HG03025 (cell line): Measurements from ENCODE around the gene KDM4C.

ENCODE experiments used
- ATAC-seq: cut with Tn5 transposase; IDR thresholded peaks from one replicate; pipeline ENCODE4 v1.9.1; 2021; ENCODE audit warnings: mild to moderate bottlenecking, moderate library complexity; ENCODE audit not compliant: unreplicated experiment, low FRiP score

The KDM4C gene

GRCh38 chr9:7147121-7148090, 389.6 kb downstream of the KDM4C start:
- ATAC-seq, result no peak

GRCh38 chr9:7148243-7148765, 390.5 kb downstream of the KDM4C start:
- no peak for ATAC-seq

DNA sequence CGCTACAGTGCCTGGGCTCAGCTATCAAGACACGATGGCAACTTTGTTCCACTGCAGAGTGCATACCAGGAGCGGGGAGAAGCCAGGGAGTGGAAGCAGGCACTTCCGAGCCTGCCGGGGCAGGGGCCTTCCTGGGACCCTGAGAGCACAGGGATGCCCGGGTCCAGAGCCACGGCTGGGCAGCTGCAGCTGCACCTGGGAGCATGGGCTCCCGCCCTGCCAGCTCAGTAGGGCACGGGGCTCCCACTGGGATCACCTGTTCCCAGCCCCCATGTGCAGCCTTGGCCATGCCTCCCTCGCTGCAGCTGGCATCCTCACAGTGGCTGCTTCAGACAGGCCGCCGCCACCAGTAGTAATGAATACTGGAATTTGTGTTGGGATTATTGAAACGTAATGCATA, 391.5 kb downstream of the KDM4C start:
- ATAC-seq, result no peak

- ATAC-seq, result no peak
Measured at GRCh38 chr9:7150153-7150890, 392.5 kb downstream of the KDM4C start.

GRCh38 chr9:7153134-7153533, 395.4 kb downstream of the KDM4C start:
- no peak for ATAC-seq

DNA sequence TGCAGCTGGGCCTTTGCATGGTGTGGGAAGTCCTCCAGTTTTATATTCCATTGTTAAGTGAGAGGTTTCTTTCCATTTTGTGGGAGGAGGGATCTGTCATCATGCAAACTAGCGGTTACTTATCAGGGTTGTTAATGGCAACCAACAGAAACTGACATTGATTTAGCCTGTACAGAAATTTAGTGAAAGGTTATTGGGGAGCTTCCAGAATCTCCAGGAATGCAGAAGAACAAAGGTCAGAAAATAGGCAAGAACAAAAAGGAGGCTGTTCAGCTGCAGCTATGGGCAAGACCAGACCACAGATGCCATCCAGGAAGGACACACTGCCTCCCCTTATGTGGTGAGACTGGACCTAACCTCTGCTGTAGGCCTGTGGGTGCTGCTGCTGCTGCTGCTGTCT, 395.8 kb downstream of the KDM4C start:
- ATAC-seq, result no peak

DNA sequence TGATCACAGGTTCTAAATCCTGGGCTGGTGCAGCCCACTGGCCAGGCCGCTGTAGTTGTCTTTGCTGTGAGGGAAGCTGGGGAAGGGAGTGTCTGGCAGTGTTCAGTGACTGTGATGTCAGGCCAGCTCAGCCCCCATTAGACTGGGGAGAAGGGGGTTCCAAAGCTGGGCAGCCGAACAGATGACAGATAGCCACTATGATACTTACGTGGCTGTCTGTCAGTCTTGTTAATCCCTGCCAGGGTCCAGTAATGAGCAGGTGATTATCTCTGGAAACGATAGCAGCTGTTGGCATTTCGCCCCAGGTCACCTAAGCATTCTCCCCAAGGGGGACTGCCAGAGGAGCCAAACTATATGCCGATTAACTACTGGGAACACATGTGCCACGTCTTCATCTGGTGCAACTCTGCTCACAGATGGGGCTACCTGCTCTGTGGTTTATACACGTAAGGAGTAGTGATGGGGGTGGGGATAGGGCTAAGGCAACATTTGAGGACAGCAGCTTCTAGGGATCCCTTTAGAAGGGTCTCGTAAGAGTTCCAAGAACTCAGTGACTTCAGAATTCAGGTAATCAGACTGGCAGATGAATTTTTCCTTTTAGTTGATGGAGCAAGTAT, 396.3 kb downstream of the KDM4C start:
- no peak for ATAC-seq

DNA sequence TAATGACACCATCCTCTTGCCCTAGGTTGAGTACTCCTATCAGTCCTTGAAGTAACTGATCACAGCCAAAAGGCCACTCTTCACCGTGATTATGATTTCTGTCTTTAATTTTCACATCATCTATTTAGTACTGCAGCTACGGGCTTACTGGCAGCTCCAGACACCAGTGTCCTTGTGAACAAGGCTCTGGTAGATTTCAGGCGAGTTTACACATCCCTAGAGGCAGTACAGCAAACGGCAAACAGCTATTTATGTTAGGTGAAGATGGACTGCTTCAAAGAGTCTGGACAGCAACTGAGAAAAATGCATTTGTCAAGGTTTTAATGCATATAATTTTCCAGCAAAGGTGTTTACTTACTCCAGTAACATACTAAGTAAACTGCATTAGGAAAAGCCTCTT, 396.9 kb downstream of the KDM4C start:
- ATAC-seq, result no peak

GRCh38 chr9:7161469-7161868, 403.7 kb downstream of the KDM4C start:
- ATAC-seq, result no peak

DNA sequence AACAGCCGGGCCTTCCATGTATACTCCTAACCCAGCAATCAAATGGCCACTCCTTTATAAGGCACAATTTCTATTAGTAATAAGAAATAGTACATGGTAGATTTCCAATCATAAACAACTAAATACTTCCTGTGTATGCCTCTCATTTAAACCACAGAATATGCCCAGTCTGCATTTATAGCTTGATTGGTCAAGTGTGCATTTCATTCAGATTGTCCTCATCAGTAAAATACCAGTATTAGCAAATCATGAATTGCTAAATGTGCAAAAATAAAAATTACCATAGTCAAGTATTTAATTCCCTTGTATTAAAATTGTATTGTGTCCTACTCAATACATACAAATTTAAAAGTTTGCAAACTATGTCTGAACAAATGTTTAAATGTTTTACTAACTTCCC, 406.2 kb downstream of the KDM4C start:
- no peak for ATAC-seq

GRCh38 chr9:7164440-7165330, 406.9 kb downstream of the KDM4C start:
- no peak for ATAC-seq

DNA sequence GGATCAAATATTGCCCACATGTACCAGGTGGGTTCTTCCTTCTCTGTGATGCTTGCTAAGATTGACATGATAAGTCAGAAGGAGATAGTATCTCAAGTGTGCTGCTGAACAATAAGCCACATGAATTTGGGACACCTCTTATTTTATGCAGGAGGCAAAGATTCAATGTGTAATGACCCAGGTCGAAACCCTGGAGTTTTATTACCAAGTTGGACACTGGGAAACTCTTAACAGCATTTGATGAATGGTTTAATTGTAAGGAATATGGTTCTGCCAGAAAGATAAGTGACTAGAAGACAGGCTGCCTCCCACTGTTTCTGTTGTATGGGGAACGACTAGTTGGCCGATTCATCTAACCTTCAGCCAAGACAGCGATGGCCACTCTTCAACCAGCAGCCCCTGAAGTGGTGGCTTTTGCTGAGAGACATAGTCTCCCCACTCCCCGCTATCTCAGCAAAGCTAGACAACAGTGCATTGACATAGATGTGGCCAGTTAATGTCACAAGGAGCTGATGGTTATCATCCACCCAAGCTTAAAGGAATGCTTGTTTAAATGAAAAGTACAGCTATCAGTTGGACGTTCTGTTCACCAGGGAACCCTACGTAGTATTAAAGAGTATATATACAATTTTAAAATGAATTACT, 407.7 kb downstream of the KDM4C start:
- no peak for ATAC-seq

DNA sequence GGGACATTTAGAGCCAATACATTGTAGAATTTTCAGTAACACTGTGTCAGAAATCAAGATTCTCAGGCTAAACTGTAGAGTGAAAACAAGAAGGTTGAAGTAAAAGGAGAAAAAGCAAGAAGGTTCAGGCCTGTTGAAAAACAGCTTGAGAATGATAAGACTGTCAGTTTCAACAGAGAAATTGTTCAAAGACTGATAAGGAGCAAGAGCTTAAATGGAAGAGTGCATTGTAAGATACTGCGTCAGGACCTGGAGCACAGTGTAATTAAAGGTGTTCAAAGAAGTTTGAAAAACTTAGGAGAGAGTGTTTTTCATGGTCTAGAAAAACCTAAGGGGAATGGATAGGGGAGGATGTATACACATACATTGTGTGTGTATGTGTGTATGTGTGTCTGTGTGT, 408.3 kb downstream of the KDM4C start:
- ATAC-seq, result no peak

DNA sequence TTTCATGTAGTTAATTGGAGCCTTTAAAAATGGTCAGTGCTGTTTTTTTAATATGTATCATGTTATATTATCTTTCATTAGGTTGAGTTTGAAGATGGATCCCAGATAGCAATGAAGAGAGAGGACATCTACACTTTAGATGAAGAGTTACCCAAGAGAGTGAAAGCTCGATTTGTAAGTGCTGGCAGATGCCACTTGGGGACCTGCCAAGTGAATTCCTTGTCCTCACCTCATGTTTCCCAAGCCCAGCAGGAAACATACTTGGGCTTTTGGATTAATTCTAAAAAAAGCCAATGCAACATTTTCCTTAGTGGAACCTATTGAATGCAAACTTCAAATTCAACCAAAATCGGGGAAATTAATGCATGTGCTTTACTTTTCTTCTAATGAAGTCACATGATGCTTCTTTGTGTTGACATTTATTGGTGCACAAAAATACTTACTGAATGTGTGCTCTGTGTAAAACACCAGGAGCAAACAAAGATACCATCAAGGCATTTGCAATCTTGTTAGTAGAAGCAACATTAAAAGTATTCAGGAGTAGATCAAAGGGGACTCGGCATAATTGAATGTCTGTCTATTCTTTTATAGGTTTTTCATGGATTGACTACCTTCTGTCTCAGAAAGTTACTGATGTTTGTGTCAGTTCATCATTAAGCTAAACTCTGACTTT, 412.1 kb downstream of the KDM4C start:
- ATAC-seq, result no peak

DNA sequence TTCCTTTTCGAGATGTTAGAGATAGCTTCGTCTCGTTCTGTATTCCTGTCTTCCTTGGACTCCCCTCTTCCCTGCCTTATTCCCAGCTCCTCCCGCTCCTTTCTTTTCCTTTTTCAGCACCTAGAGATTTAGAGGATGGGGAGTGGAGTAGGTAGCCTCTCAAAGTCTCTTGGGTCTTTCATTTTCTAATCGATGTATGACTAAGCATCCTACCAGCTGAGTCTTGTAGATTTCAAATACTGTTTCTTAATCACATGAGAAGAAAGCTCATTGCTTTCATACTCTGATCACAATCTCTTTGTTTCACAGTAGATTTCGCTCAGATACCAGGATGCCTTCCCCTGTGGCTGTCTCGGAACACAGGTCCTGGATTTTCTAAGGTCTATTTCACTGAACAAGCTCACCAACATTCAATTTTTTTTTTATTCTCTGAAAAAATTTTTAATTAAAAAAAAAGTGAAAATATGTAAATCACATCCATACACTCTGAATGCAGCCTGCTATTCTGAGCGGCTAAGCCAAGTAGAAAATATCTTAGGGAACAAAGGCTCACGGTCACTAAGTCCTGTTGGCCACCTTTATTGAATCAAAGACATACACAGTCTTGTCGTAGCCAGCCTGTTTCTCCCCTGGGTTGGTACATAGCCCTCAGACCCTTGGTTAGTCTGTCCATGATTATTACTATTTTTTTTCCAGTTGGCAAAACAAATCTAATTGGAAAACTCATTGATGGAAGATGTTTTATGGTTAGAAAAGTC, 413.8 kb downstream of the KDM4C start:
- ATAC-seq, result no peak

- no peak for ATAC-seq
Measured at GRCh38 chr9:7172154-7173115, 414.7 kb downstream of the KDM4C start.

DNA sequence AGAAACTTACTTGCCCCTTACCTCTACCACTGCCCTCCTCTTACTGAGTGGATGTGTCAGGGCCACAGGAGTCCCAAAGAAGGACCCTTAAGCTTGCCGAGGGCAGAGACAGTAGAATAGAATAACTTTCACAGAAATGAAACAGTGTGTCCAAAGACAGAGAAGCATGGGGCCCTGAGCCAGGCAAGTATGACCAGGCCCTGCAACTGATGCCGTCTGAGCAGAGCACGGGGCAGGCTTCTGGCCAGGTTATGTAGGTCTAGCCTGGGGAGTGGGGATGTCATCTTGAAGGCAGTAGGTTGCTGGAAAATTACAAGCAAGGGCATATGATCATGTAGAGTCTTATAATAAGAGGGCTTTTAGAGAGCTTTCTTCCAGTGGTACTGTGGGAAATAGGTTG, 415.4 kb downstream of the KDM4C start:
- no peak for ATAC-seq
